ENCODE data around the gene RRP1B.
A peak's percentile ranks its signal among the peaks of the same experiment; 100 is the strongest.

Gene RRP1B

DNA sequence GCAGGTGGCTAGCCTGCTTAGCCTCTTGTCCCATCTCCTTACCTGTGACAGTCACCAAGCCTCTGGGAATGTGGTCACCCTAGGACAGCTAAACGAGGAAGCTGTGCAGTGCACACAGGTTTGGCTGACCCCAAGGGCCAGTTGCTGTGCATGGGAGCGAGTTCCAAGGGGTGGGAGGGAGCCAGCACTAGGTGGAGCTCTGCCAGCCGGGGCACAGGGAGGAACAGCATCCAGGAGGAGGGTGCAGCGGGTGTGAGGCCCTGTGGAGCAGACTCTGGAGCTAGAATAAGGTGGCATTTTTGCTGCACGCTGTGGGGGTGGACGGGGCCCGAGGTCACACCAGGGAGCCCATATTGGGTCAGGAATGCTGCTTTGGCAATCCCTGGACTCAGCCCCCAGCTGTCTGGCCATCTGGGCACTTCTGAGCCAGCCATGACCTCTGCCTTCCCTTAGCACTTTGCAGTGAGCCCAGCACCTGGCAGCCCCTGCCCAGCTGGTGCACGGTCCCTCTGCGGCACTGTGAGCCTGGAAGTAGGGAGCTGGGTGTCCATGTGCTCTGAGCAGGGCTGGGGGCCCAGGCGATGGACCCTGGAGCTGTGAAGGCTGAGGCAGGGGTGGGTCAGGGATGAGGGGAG is 68.3 kb downstream of the RRP1B start:
- Histone ChIP-seq H3K4me3 (replicated peaks; ENCODE audit: insufficient read depth, low read length) (peak overlapping the region; percentile 40), H3K27me3 (ENCODE audit: insufficient read depth, poor library complexity, severe bottlenecking) (no peaks in the 10 kb centered on the region), H3K27ac (replicated peaks) (peak overlapping the region; percentile 81)
- TF ChIP-seq SPI1 (IDR thresholded peaks at IDR 0.05; ENCODE audit: borderline replicate concordance, low read depth) = peak; percentile 13; the same call in 1 of the 2 replicates
- TF ChIP-seq, protein P1, sequence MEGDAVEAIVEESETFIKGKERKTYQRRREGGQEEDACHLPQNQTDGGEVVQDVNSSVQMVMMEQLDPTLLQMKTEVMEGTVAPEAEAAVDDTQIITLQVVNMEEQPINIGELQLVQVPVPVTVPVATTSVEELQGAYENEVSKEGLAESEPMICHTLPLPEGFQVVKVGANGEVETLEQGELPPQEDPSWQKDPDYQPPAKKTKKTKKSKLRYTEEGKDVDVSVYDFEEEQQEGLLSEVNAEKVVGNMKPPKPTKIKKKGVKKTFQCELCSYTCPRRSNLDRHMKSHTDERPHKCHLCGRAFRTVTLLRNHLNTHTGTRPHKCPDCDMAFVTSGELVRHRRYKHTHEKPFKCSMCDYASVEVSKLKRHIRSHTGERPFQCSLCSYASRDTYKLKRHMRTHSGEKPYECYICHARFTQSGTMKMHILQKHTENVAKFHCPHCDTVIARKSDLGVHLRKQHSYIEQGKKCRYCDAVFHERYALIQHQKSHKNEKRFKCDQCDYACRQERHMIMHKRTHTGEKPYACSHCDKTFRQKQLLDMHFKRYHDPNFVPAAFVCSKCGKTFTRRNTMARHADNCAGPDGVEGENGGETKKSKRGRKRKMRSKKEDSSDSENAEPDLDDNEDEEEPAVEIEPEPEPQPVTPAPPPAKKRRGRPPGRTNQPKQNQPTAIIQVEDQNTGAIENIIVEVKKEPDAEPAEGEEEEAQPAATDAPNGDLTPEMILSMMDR (IDR thresholded peaks at IDR 0.05; ENCODE audit: insufficient read depth, low read length) = peak; percentile 43
- TF ChIP-seq GABPA (IDR thresholded peaks at IDR 0.05; ENCODE audit: low read depth) = no peak
- no peak; the same call in 1 of the 2 replicates for TF ChIP-seq POLR2AphosphoS5 (IDR thresholded peaks at IDR 0.05; ENCODE audit: low read depth)
- peak; percentile 58 to 70 for DNase-seq (ENCODE audit: low read depth in 1 of 2, low spot score in 1 of 2)

DNA sequence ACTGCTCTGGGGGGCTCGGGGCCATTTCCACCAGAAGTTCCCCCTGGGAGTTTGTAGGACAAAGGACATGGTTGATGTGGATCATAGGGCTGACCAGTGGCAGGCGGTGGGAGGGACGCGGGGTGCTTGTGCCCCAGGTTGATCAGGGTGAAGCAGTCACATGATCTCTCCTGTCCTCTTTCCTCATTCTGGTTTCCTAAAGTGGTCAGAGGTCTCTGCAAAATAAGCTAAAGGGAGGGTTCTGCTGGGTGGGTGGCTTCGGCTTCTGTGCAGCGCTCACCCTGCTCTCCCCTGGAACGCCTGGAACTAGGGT is 68.8 kb downstream of the RRP1B start:
- no peak for TF ChIP-seq POLR2AphosphoS5 (IDR thresholded peaks at IDR 0.05; ENCODE audit: low read depth)
- TF ChIP-seq SPI1 (IDR thresholded peaks at IDR 0.05; ENCODE audit: borderline replicate concordance, low read depth) = no peak
- TF ChIP-seq, protein P1 (IDR thresholded peaks at IDR 0.05; ENCODE audit: insufficient read depth, low read length) = no peak
- TF ChIP-seq GABPA (IDR thresholded peaks at IDR 0.05; ENCODE audit: low read depth) = no peak
- TF ChIP-seq, protein P2, sequence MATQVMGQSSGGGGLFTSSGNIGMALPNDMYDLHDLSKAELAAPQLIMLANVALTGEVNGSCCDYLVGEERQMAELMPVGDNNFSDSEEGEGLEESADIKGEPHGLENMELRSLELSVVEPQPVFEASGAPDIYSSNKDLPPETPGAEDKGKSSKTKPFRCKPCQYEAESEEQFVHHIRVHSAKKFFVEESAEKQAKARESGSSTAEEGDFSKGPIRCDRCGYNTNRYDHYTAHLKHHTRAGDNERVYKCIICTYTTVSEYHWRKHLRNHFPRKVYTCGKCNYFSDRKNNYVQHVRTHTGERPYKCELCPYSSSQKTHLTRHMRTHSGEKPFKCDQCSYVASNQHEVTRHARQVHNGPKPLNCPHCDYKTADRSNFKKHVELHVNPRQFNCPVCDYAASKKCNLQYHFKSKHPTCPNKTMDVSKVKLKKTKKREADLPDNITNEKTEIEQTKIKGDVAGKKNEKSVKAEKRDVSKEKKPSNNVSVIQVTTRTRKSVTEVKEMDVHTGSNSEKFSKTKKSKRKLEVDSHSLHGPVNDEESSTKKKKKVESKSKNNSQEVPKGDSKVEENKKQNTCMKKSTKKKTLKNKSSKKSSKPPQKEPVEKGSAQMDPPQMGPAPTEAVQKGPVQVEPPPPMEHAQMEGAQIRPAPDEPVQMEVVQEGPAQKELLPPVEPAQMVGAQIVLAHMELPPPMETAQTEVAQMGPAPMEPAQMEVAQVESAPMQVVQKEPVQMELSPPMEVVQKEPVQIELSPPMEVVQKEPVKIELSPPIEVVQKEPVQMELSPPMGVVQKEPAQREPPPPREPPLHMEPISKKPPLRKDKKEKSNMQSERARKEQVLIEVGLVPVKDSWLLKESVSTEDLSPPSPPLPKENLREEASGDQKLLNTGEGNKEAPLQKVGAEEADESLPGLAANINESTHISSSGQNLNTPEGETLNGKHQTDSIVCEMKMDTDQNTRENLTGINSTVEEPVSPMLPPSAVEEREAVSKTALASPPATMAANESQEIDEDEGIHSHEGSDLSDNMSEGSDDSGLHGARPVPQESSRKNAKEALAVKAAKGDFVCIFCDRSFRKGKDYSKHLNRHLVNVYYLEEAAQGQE (IDR thresholded peaks at IDR 0.05; ENCODE audit: insufficient replicate concordance, low read depth) = no peak
- Histone ChIP-seq H3K4me3 (replicated peaks; ENCODE audit: insufficient read depth, low read length) (peak overlapping the region; percentile 40), H3K27me3 (ENCODE audit: insufficient read depth, poor library complexity, severe bottlenecking) (no peaks in the 10 kb centered on the region), H3K27ac (replicated peaks) (peak overlapping the region; percentile 81)
- DNase-seq (ENCODE audit: low read depth in 1 of 2, low spot score in 1 of 2) = peak in 1 of 2 experiments; percentile 65

DNA sequence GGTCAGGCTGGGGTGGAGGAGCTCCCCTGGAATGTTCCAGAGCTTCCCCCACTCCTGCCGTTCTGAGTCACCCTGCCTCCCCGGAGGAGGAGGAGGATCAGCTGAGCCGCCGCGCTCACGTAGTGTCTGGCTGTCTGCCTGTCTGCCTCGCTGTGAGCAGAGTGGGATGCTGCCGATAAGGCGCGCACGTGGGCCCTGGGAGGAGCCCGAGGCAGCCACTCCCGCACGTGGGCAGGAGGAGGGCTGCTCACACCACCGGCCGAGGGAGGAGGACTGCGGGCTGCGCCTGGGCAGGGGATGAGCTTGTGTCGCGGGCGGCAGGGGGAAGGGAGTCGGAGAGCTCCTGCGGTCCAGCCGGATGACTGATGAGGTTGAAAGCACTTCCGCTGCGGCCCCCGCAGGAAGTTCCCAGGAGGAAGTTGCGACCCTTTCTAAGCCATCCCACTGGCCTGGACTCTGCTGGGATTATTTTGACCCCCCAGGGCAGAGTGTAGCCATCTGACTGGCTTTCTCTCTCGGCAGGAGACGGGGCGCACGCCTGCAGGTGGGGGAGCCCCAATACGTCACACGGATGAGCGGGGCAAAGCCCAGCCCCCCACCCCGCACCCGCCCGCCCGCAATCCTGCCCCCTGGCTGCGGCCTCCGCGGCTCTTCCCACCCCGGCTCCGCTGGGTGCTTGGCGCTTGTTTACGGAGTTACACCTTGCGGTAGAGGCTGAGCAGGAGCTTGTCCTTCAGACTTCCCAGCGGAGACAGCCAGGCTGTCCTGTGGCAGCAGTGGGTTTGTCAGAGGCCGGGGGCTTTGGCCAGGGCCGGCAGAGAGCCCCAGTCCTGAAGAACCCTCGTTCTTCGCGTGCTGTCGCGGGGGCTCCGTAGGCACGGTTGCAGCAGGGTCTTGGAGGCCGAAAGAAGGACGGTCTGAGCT is 69.4 kb downstream of the RRP1B start:
- Histone ChIP-seq H3K27me3 (ENCODE audit: insufficient read depth, poor library complexity, severe bottlenecking) (no peaks in the 10 kb centered on the region), H3K4me3 (replicated peaks; ENCODE audit: insufficient read depth, low read length) (peak overlapping the region; percentile 40), H3K27ac (replicated peaks) (peak overlapping the region; percentile 81)
- peak; percentile 95 to 96 for DNase-seq (ENCODE audit: low read depth in 1 of 2, low spot score in 1 of 2)
- peak; percentile 92 for TF ChIP-seq GABPA (IDR thresholded peaks at IDR 0.05; ENCODE audit: low read depth)
- TF ChIP-seq, protein P2 (IDR thresholded peaks at IDR 0.05; ENCODE audit: insufficient replicate concordance, low read depth) = peak; percentile 22
- peak; percentile 86 for TF ChIP-seq POLR2AphosphoS5 (IDR thresholded peaks at IDR 0.05; ENCODE audit: low read depth)
- TF ChIP-seq SPI1 (IDR thresholded peaks at IDR 0.05; ENCODE audit: borderline replicate concordance, low read depth) = peak; percentile 76
- TF ChIP-seq, protein P1 (IDR thresholded peaks at IDR 0.05; ENCODE audit: insufficient read depth, low read length) = no peak
